Liver (tissue), 9 donors: ENCODE measurements around the gene STK17A. TPM values are rescaled to one million over a fixed set of nuclear protein-coding genes. Genes with fewer than 3 reads are reported as not detected.
A peak's percentile ranks its signal among the peaks of the same experiment; 100 is the strongest.

Experiments
- DNase-seq: peaks from one replicate; pipeline ENCODE4 v3.0.0-alpha.2; 2017; ENCODE audit warnings: low spot score
- H3K27ac ChIP-seq, 2 donors: one replicate each; pipeline ENCODE4 v1.7.0; 2013; ENCODE audit warnings: inconsistent platforms in 2 of 2, low read length in 2 of 2, control low read depth in 1 of 2, low read depth in 1 of 2, mild to moderate bottlenecking in 1 of 2
- H3K27me3 ChIP-seq, 4 donors: one replicate each; pipeline versions ENCODE4 v1.6.1 to v1.7.0; 2013; ENCODE audit warnings: low read length in 3 of 4, inconsistent platforms in 1 of 4, mild to moderate bottlenecking in 1 of 4, moderate library complexity in 1 of 4; ENCODE audit not compliant: control insufficient read depth in 4 of 4, insufficient read depth in 4 of 4
- H3K36me3 ChIP-seq, 4 donors: one replicate each; pipeline versions ENCODE4 v1.6.1 to v1.7.0; 2013; ENCODE audit warnings: low read length in 3 of 4, mild to moderate bottlenecking in 3 of 4, low read depth in 1 of 4, moderate library complexity in 1 of 4; ENCODE audit not compliant: control insufficient read depth in 4 of 4, insufficient read depth in 3 of 4
- H3K4me1 ChIP-seq, 4 donors: one replicate each; pipeline versions ENCODE4 v1.6.1 to v1.7.0; 2013; ENCODE audit warnings: low read length in 3 of 4, mild to moderate bottlenecking in 3 of 4, moderate library complexity in 1 of 4; ENCODE audit not compliant: control insufficient read depth in 4 of 4, insufficient read depth in 4 of 4
- H3K4me3 ChIP-seq, 3 donors: one replicate each; pipeline versions ENCODE4 v1.6.1 to v1.7.0; 2013; ENCODE audit warnings: low read length in 3 of 3, control low read depth in 1 of 3, low read depth in 1 of 3, mild to moderate bottlenecking in 1 of 3
- H3K9ac ChIP-seq, 2 donors: one replicate each; pipeline ENCODE4 v1.7.0; 2013; ENCODE audit warnings: low read length in 2 of 2, mild to moderate bottlenecking in 2 of 2, moderate library complexity in 2 of 2, control low read depth in 1 of 2, low read depth in 1 of 2
- H3K9me3 ChIP-seq, 4 donors: one replicate each; pipeline versions ENCODE4 v1.6.1 to v1.7.0; 2013; ENCODE audit warnings: low read length in 3 of 4; ENCODE audit not compliant: control insufficient read depth in 4 of 4
- FOXA1 ChIP-seq: IDR thresholded peaks from 2 replicates; pipeline ENCODE4 v1.6.1; 2016; ENCODE audit warnings: antibody characterized with exemption
- FOXA2 ChIP-seq: IDR thresholded peaks from 2 replicates; pipeline ENCODE4 v1.6.1; 2016; ENCODE audit warnings: antibody characterized with exemption
- GABPA ChIP-seq, 2 donors: IDR thresholded peaks in 1 of 2; conservative IDR thresholded peaks in 1 of 2; 2 replicates each; pipeline ENCODE4 v1.6.1; 2016; ENCODE audit warnings: antibody characterized with exemption in 2 of 2, mild to moderate bottlenecking in 1 of 2, moderate library complexity in 1 of 2
- HNF4A ChIP-seq, 2 donors: conservative IDR thresholded peaks; 2 replicates each; pipeline ENCODE4 v1.6.1; 2016; ENCODE audit warnings: antibody characterized with exemption in 2 of 2, mild to moderate bottlenecking in 2 of 2
- HNF4G ChIP-seq: IDR thresholded peaks from 2 replicates; pipeline ENCODE4 v1.6.1; 2016; ENCODE audit warnings: antibody characterized with exemption
- JUND ChIP-seq, 2 donors: IDR thresholded peaks; 2 replicates each; pipeline ENCODE4 v1.6.1; 2016; ENCODE audit warnings: antibody characterized with exemption in 2 of 2
- NR2F2 ChIP-seq: IDR thresholded peaks from 2 replicates; pipeline ENCODE4 v1.6.1; 2016; ENCODE audit warnings: antibody characterized with exemption
- RAD21 ChIP-seq, 2 donors: IDR thresholded peaks; 2 replicates each; pipeline ENCODE4 v1.6.1; 2016; ENCODE audit warnings: antibody characterized with exemption in 2 of 2, mild to moderate bottlenecking in 2 of 2
- RXRA ChIP-seq, 2 donors: IDR thresholded peaks; 2 replicates each; pipeline ENCODE4 v1.6.1; 2017 to 2018; ENCODE audit warnings: antibody characterized with exemption in 2 of 2, mild to moderate bottlenecking in 1 of 2
- TAF1 ChIP-seq: conservative IDR thresholded peaks from 2 replicates; pipeline ENCODE4 v1.6.1; 2016; ENCODE audit warnings: antibody characterized with exemption, mild to moderate bottlenecking
- YY1 ChIP-seq: IDR thresholded peaks from 2 replicates; pipeline ENCODE4 v1.6.1; 2016; ENCODE audit warnings: antibody characterized with exemption, mild to moderate bottlenecking
- WGBS: extraction: QIAGEN DNeasy Blood & Tissue Kit; methylation state at CpG from one replicate; pipeline ENCODE4 v1.1.7; 2013; 5-methylcytosine and 5-hydroxymethylcytosine counted together
- polyA plus RNA-seq, 2 donors: library from polyadenylated mRNA; stranded (reverse) in 1 of 2; unstranded in 1 of 2; fragments of 200-250 nt in 1 of 2; fragments of >200 nt in 1 of 2; fragmentation: Nextera tagmentation in 1 of 2; extraction: Ambion mirVana in 1 of 2; gene quantifications; one replicate each; pipeline versions ENCODE4 v1.2.1 to v1.2.3, GENCODE V29; 2013 to 2015
- total RNA-seq, 2 donors: library from RNA; depleted of rRNA; stranded (reverse); fragments of >200 nt; gene quantifications; one replicate each; pipeline ENCODE4 v1.2.3, GENCODE V29; 2014
- TF ChIP-seq, protein P1 (sequence below): IDR thresholded peaks from 2 replicates; pipeline ENCODE4 v1.6.1; 2016; ENCODE audit warnings: antibody characterized with exemption
- TF ChIP-seq, protein P2 (sequence below): IDR thresholded peaks from 2 replicates; pipeline ENCODE4 v1.6.1; 2016; ENCODE audit warnings: antibody characterized with exemption
- TF ChIP-seq, protein P3 (sequence below): IDR thresholded peaks from 2 replicates; pipeline ENCODE4 v1.6.1; 2016; ENCODE audit warnings: antibody characterized with exemption, mild to moderate bottlenecking
- TF ChIP-seq, protein P4 (sequence below): IDR thresholded peaks from 2 replicates; pipeline ENCODE4 v1.6.1; 2016; ENCODE audit warnings: antibody characterized with exemption
- donor health status: healthy.
- donor health status: healthy.
- donor health status: healthy.
- donor health status: healthy.
- donor health status: healthy.

Gene STK17A
- total and polyA plus RNA-seq, 4 donors = 3.0 to 18.2 (median 7.2) TPM

DNA sequence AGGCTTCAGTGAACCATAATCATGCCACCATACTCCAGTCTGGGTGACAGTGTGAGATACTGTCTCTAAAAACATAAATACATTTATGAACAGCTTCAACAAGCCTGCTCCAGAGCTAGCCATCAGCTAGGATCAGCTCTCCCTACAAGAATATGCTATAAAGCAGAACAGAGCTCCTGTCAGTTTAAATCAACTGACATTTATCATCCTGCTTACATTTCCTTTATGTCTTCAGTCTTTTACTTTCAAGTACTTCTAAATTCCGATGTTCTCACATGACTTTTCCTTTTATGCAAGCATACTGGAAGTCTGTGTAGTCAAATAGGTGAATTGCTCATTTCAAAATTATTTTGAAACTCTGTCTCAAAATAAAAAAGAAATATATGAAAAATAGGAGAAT, 81.8 kb downstream of the STK17A start:
- TF ChIP-seq HNF4A (conservative IDR thresholded peaks at IDR 0.05) (no peak), GABPA (IDR thresholded peaks at IDR 0.05 in 1 of 2, conservative IDR thresholded peaks at IDR 0.05 in 1 of 2) (no peak), JUND (IDR thresholded peaks at IDR 0.05) (no peak), HNF4G (no peak), TAF1 (no peak), RAD21 (IDR thresholded peaks at IDR 0.05) (no peak), YY1 (no peak)
- TF ChIP-seq, protein P1, sequence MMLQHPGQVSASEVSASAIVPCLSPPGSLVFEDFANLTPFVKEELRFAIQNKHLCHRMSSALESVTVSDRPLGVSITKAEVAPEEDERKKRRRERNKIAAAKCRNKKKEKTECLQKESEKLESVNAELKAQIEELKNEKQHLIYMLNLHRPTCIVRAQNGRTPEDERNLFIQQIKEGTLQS = no peak
- TF ChIP-seq, protein P2, sequence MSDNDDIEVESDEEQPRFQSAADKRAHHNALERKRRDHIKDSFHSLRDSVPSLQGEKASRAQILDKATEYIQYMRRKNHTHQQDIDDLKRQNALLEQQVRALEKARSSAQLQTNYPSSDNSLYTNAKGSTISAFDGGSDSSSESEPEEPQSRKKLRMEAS = no peak
- no peak overlapping the region for H3K9ac ChIP-seq
- H3K36me3 ChIP-seq = no peaks in the 10 kb centered on the region
- no peak overlapping the region for H3K4me3 ChIP-seq
- H3K9me3 ChIP-seq = no peaks in the 10 kb centered on the region
- H3K27ac ChIP-seq = no peak overlapping the region
- H3K27me3 ChIP-seq = no peaks in the 10 kb centered on the region
- WGBS = 59% methylated on average over 1 of the region's 1 CpG
- DNase-seq = no peak
- peaks cover 0 to 3% (median 1%) of the 10 kb centered on the region in 4 donors for H3K4me1 ChIP-seq

DNA sequence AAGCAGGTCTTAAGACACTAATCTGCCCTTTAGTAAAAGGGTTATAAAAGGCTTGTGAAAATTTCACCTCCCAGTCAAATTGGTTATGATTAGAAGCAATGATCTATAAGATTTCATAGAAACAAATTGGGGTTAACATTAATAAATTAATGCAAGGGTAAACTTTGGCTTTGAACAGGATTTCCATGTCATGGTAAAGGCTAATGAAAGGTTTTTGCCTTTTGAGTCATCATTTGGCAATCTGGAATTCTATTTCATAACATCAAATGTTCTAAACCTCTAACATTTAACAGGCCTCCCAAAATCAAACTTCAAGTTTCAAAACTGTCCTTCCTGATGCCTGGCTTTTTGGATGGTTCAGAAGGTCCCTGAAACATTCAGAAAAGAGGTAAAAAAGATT, 84.0 kb downstream of the STK17A start:
- Histone ChIP-seq H3K9ac (no peak overlapping the region), H3K4me3 (no peak overlapping the region), H3K27ac (no peak overlapping the region), H3K27me3 (no peaks in the 10 kb centered on the region), H3K4me1 (peaks cover 0 to 4% (median 2%) of the 10 kb centered on the region in 4 donors), H3K9me3 (no peaks in the 10 kb centered on the region), H3K36me3 (no peaks in the 10 kb centered on the region)
- TF ChIP-seq JUND (IDR thresholded peaks at IDR 0.05) (peak in 1 of 2 donors; percentile 49), HNF4A (conservative IDR thresholded peaks at IDR 0.05) (peak in 1 of 2 donors; percentile 40), TAF1 (no peak), FOXA2 (no peak)
- no peak for DNase-seq

DNA sequence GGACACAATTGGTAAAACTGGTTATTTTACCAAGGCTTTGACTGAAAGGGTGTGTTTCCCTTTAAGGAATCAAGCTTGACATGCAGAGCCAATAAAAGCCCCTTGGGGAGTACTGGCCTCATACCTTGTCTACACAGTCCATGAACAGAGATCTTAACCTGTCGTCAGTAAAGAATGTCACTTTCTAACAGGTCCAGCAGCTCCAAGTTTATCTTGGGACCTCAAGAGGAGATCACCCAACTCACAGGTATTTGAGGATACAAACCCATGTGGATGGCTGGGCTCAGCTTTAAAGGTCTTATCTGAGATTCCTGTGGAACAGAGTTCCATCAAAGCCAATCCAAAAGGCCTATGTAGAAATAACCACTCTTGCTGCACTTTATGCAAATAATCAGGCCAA, 85.1 kb downstream of the STK17A start:
- DNase-seq = no peak
- Histone ChIP-seq H3K27me3 (no peaks in the 10 kb centered on the region), H3K9me3 (no peaks in the 10 kb centered on the region), H3K4me3 (no peak overlapping the region), H3K27ac (no peak overlapping the region), H3K9ac (no peak overlapping the region), H3K4me1 (peaks cover 0 to 4% (median 2%) of the 10 kb centered on the region in 4 donors), H3K36me3 (no peaks in the 10 kb centered on the region)
- 97% methylated on average over 1 of the region's 1 CpG for WGBS
- TF ChIP-seq, protein P3, sequence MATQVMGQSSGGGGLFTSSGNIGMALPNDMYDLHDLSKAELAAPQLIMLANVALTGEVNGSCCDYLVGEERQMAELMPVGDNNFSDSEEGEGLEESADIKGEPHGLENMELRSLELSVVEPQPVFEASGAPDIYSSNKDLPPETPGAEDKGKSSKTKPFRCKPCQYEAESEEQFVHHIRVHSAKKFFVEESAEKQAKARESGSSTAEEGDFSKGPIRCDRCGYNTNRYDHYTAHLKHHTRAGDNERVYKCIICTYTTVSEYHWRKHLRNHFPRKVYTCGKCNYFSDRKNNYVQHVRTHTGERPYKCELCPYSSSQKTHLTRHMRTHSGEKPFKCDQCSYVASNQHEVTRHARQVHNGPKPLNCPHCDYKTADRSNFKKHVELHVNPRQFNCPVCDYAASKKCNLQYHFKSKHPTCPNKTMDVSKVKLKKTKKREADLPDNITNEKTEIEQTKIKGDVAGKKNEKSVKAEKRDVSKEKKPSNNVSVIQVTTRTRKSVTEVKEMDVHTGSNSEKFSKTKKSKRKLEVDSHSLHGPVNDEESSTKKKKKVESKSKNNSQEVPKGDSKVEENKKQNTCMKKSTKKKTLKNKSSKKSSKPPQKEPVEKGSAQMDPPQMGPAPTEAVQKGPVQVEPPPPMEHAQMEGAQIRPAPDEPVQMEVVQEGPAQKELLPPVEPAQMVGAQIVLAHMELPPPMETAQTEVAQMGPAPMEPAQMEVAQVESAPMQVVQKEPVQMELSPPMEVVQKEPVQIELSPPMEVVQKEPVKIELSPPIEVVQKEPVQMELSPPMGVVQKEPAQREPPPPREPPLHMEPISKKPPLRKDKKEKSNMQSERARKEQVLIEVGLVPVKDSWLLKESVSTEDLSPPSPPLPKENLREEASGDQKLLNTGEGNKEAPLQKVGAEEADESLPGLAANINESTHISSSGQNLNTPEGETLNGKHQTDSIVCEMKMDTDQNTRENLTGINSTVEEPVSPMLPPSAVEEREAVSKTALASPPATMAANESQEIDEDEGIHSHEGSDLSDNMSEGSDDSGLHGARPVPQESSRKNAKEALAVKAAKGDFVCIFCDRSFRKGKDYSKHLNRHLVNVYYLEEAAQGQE = no peak
- TF ChIP-seq, protein P1 = no peak
- TF ChIP-seq NR2F2 (no peak), TAF1 (no peak), RXRA (IDR thresholded peaks at IDR 0.05) (no peak), JUND (IDR thresholded peaks at IDR 0.05) (no peak), FOXA1 (no peak), FOXA2 (no peak)
- TF ChIP-seq, protein P4, sequence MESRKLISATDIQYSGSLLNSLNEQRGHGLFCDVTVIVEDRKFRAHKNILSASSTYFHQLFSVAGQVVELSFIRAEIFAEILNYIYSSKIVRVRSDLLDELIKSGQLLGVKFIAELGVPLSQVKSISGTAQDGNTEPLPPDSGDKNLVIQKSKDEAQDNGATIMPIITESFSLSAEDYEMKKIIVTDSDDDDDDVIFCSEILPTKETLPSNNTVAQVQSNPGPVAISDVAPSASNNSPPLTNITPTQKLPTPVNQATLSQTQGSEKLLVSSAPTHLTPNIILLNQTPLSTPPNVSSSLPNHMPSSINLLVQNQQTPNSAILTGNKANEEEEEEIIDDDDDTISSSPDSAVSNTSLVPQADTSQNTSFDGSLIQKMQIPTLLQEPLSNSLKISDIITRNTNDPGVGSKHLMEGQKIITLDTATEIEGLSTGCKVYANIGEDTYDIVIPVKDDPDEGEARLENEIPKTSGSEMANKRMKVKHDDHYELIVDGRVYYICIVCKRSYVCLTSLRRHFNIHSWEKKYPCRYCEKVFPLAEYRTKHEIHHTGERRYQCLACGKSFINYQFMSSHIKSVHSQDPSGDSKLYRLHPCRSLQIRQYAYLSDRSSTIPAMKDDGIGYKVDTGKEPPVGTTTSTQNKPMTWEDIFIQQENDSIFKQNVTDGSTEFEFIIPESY = no peak
